Measurements from ENCODE around the gene EIPR1.

The EIPR1 gene

GRCh38 chr2:3334392-3335345 lies 42.9 kb downstream of the EIPR1 start:
- Mint-ChIP-seq H3K27ac (no peak overlapping the region), H3K4me3 (no peak overlapping the region), H3K4me1 (peaks cover 2% of the 10 kb centered on the region), H3K36me3 (peaks cover 45% of the 10 kb centered on the region), H3K27me3 (no peaks in the 10 kb centered on the region), H3K9me3 (peaks cover 8% of the 10 kb centered on the region)
- DNase-seq (ENCODE audit: low spot score in 2 of 2), result no peak
- ATAC-seq (ENCODE audit: low read depth), result no peak

- no peak for ATAC-seq (ENCODE audit: low read depth)
- no peak overlapping the region for H3K4me3 Mint-ChIP-seq
- peaks cover 8% of the 10 kb centered on the region for H3K9me3 Mint-ChIP-seq
- H3K27me3 Mint-ChIP-seq, result no peaks in the 10 kb centered on the region
- DNase-seq (ENCODE audit: low spot score in 2 of 2), result no peak
- H3K36me3 Mint-ChIP-seq, result peaks cover 38% of the 10 kb centered on the region
- H3K4me1 Mint-ChIP-seq, result peaks cover 8% of the 10 kb centered on the region
- no peak overlapping the region for H3K27ac Mint-ChIP-seq
Measured at GRCh38 chr2:3332133-3332532, 45.5 kb downstream of the EIPR1 start.

GRCh38 chr2:3329491-3329890 lies 48.1 kb downstream of the EIPR1 start:
- Mint-ChIP-seq H3K36me3 (peaks cover 34% of the 10 kb centered on the region), H3K27ac (peak overlapping the region; percentile 51), H3K4me1 (peaks cover 12% of the 10 kb centered on the region)

GRCh38 chr2:3326871-3327270 lies 50.7 kb downstream of the EIPR1 start:
- no peak for DNase-seq (ENCODE audit: low spot score in 2 of 2)
- peaks cover 8% of the 10 kb centered on the region for H3K9me3 Mint-ChIP-seq
- H3K27me3 Mint-ChIP-seq, result no peaks in the 10 kb centered on the region
- peaks cover 29% of the 10 kb centered on the region for H3K36me3 Mint-ChIP-seq
- no peak overlapping the region for H3K4me3 Mint-ChIP-seq
- ATAC-seq (ENCODE audit: low read depth), result no peak
- peaks cover 12% of the 10 kb centered on the region for H3K4me1 Mint-ChIP-seq
- H3K27ac Mint-ChIP-seq, result peak overlapping the region; percentile 3

More at GRCh38 chr2:3329491-3329890, 48.1 kb downstream of the EIPR1 start:
- DNase-seq (ENCODE audit: low spot score in 2 of 2) (no peak), ATAC-seq (ENCODE audit: low read depth) (no peak)
- Mint-ChIP-seq H3K9me3 (peaks cover 8% of the 10 kb centered on the region), H3K4me3 (no peak overlapping the region), H3K27me3 (no peaks in the 10 kb centered on the region)

GRCh38 chr2:3326182-3326537 lies 51.5 kb downstream of the EIPR1 start:
- Mint-ChIP-seq H3K36me3 (peaks cover 29% of the 10 kb centered on the region), H3K4me3 (no peak overlapping the region), H3K27ac (peak overlapping the region; percentile 3), H3K9me3 (peaks cover 8% of the 10 kb centered on the region), H3K27me3 (no peaks in the 10 kb centered on the region), H3K4me1 (peaks cover 12% of the 10 kb centered on the region)
- no peak for DNase-seq (ENCODE audit: low spot score in 2 of 2)
- no peak for ATAC-seq (ENCODE audit: low read depth)

GRCh38 chr2:3325458-3326181 lies 52.0 kb downstream of the EIPR1 start:
- peaks cover 12% of the 10 kb centered on the region for H3K4me1 Mint-ChIP-seq
- peaks cover 23% of the 10 kb centered on the region for H3K36me3 Mint-ChIP-seq
- H3K27me3 Mint-ChIP-seq, result no peaks in the 10 kb centered on the region
- no peak overlapping the region for H3K4me3 Mint-ChIP-seq
- ATAC-seq (ENCODE audit: low read depth) (no peak), DNase-seq (ENCODE audit: low spot score in 2 of 2) (no peak)
- peaks cover 3% of the 10 kb centered on the region for H3K9me3 Mint-ChIP-seq
- no peak overlapping the region for H3K27ac Mint-ChIP-seq

- no peak overlapping the region for H3K27ac Mint-ChIP-seq
- no peaks in the 10 kb centered on the region for H3K9me3 Mint-ChIP-seq
- ATAC-seq (ENCODE audit: low read depth), result no peak
- H3K4me1 Mint-ChIP-seq, result peaks cover 10% of the 10 kb centered on the region
- peaks cover 20% of the 10 kb centered on the region for H3K36me3 Mint-ChIP-seq
- H3K27me3 Mint-ChIP-seq, result no peaks in the 10 kb centered on the region
- H3K4me3 Mint-ChIP-seq, result no peak overlapping the region
- DNase-seq (ENCODE audit: low spot score in 2 of 2), result no peak
Measured at GRCh38 chr2:3324404-3325281, 53.0 kb downstream of the EIPR1 start.

- Mint-ChIP-seq H3K4me3 (no peak overlapping the region), H3K4me1 (peaks cover 4% of the 10 kb centered on the region), H3K27ac (peak overlapping the region; percentile 8), H3K36me3 (peaks cover 26% of the 10 kb centered on the region), H3K9me3 (no peaks in the 10 kb centered on the region), H3K27me3 (no peaks in the 10 kb centered on the region)
- no peak for DNase-seq (ENCODE audit: low spot score in 2 of 2)
- no peak for ATAC-seq (ENCODE audit: low read depth)
Measured at GRCh38 chr2:3324036-3324386, 53.6 kb downstream of the EIPR1 start.

GRCh38 chr2:3323360-3324035 lies 54.1 kb downstream of the EIPR1 start:
- peaks cover 31% of the 10 kb centered on the region for H3K36me3 Mint-ChIP-seq
- peak overlapping the region; percentile 8 for H3K27ac Mint-ChIP-seq
- H3K9me3 Mint-ChIP-seq, result no peaks in the 10 kb centered on the region

GRCh38 chr2:3322311-3322970 lies 55.2 kb downstream of the EIPR1 start:
- Mint-ChIP-seq H3K27me3 (no peaks in the 10 kb centered on the region), H3K27ac (no peak overlapping the region), H3K36me3 (peaks cover 37% of the 10 kb centered on the region), H3K4me3 (no peak overlapping the region), H3K9me3 (no peaks in the 10 kb centered on the region), H3K4me1 (peaks cover 4% of the 10 kb centered on the region)
- DNase-seq (ENCODE audit: low spot score in 2 of 2) (no peak), ATAC-seq (ENCODE audit: low read depth) (no peak)

More at GRCh38 chr2:3323360-3324035, 54.1 kb downstream of the EIPR1 start:
- DNase-seq (ENCODE audit: low spot score in 2 of 2) (no peak), ATAC-seq (ENCODE audit: low read depth) (no peak)
- Mint-ChIP-seq H3K4me1 (peaks cover 4% of the 10 kb centered on the region), H3K27me3 (no peaks in the 10 kb centered on the region), H3K4me3 (no peak overlapping the region)

- peaks cover 37% of the 10 kb centered on the region for H3K36me3 Mint-ChIP-seq
- no peaks in the 10 kb centered on the region for H3K9me3 Mint-ChIP-seq
- no peak overlapping the region for H3K27ac Mint-ChIP-seq
- no peak overlapping the region for H3K4me3 Mint-ChIP-seq
- H3K27me3 Mint-ChIP-seq, result no peaks in the 10 kb centered on the region
- ATAC-seq (ENCODE audit: low read depth) (no peak), DNase-seq (ENCODE audit: low spot score in 2 of 2) (no peak)
- H3K4me1 Mint-ChIP-seq, result peaks cover 4% of the 10 kb centered on the region
Measured at GRCh38 chr2:3321825-3322224, 55.8 kb downstream of the EIPR1 start.

- Mint-ChIP-seq H3K4me1 (peaks cover 2% of the 10 kb centered on the region), H3K27ac (no peak overlapping the region), H3K4me3 (no peak overlapping the region), H3K27me3 (no peaks in the 10 kb centered on the region), H3K9me3 (no peaks in the 10 kb centered on the region), H3K36me3 (peaks cover 33% of the 10 kb centered on the region)
- ATAC-seq (ENCODE audit: low read depth), result no peak
- DNase-seq (ENCODE audit: low spot score in 2 of 2), result no peak
Measured at GRCh38 chr2:3320910-3321605, 56.6 kb downstream of the EIPR1 start.

Data from memory B cell (primary cell).